Spleen (tissue), 7 donors: Measurements from ENCODE around the gene CPA4.

Source experiments
- CTCF ChIP-seq, 11 experiments: fragments of 200-600 bp in 7 of 11; fragments of 450-650 bp in 4 of 11; sonication (generic) in 4 of 11; IDR thresholded peaks in 8 of 11; conservative IDR thresholded peaks in 3 of 11; 1 replicate in 7 of 11; 2 replicates in 4 of 11; pipeline versions ENCODE4 v1.4.0 to v1.8.0; 2016 to 2021; ENCODE audit warnings: antibody characterized with exemption in 11 of 11, inconsistent platforms in 4 of 11, mild to moderate bottlenecking in 1 of 11
- POLR2A ChIP-seq, 3 donors: fragments of 450-650 bp; IDR thresholded peaks; one replicate each; pipeline ENCODE4 v1.5.1; 2017; ENCODE audit warnings: antibody characterized with exemption in 3 of 3, mild to moderate bottlenecking in 1 of 3
- donor health status: DM: no; HTN: no; CAD: no; lungs with moderate emphysema.
- donor health status: DM: no; HTN: no; CAD: no.
- donor health status: DM: no; HTN: no; CAD: no.

GRCh38 chr7:130274296-130274695, 18.7 kb upstream of the CPA4 start:
- TF ChIP-seq CTCF (IDR thresholded peaks at IDR 0.05 in 8 of 11, conservative IDR thresholded peaks at IDR 0.05 in 3 of 11) = no peak
- no peak for TF ChIP-seq POLR2A (IDR thresholded peaks at IDR 0.05)
